Activated CD8-positive, alpha-beta memory T cell treated with anti-CD3 and anti-CD28 coated beads for 36 hours (primary cell): Measurements from ENCODE around the gene TBC1D19. TPM values are rescaled to one million over a fixed set of nuclear protein-coding genes. Genes with fewer than 3 reads are reported as not detected.

Source experiments
- CTCF ChIA-PET: fragments of 350-600 bp; sonication (Branson Sonifier 250); formaldehyde crosslinking; loops from one replicate; lab custom pipeline; 2021; ENCODE audit warnings: antibody characterized with exemption; lab: Charles Lee
- POLR2A ChIA-PET: fragments of 350-600 bp; sonication (Branson Sonifier 250); formaldehyde crosslinking; loops from one replicate; lab custom pipeline; 2021; ENCODE audit warnings: antibody characterized with exemption; lab: Charles Lee
- total RNA-seq, 2 experiments: library from RNA; stranded (reverse); gene quantifications; one replicate each; pipeline ENCODE4 v1.2.3, GENCODE V29; 2021

Gene TBC1D19
- total RNA-seq, 2 experiments from 2014 or later: 4.2 to 5.6 TPM

GRCh38 chr4:26723216-26723615, 139.3 kb downstream of the TBC1D19 start:
- ChIA-PET CTCF (no interaction called here), POLR2A (no interaction called here)

DNA sequence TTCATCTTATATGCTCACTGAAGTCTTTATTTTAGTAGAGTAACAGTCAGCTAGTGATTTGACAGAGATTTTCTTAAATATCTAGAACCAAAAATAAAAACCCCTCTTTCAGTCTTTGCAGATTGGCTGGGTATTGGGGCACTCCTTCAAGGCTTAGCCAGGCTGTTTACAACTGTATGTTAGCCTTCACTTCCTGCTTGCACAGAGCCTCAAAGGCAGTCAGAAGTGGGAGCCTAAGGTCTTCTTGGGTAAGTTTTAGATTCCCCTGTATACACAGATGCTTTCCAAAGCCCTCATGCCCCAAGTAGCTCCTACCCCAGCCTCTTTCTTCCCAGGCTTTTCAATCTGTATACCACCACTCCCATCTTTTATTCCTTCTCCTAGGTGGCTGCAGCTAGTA, 140.7 kb downstream of the TBC1D19 start:
- ChIA-PET POLR2A (no interaction called here), CTCF (interaction anchor here (1.6 kb wide), 1 partner anchor 266 kb away, joined by 3 read pairs; no protein-coding TSS in a partner anchor)

DNA sequence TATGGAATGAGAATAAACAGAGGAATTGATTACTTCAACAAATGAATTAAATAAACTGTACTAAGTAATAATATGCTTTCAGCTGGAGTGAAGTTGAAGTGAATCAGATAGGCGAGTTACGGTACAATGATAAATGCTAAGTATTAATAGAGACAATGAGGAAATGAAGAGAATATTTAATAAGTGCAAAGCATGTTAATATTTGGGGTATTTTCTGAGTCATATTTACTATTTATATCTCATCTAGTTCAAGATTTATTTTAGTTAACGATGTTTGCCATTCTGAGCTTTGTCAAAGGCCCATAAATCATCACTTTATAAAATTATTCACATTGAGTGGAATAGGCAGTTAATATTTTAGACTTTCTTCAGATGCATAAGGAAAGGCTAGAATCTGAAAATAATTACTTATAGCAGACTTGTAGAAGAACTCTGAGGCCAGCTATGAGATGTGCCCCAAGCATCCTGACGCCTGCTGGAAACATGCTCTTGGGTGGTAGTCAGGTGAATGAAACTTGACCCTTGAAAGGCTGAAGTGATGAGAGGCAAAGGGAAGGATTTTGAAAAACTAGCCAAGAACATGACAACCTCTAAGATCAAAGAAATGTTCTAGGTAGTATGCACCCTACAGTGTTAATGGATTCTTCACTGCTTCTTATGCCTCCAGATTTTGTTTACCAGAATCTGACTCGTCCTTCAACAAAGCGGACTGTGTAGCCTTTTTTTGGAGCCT, 142.9 kb downstream of the TBC1D19 start:
- ChIA-PET POLR2A (no interaction called here), CTCF (no interaction called here)

- ChIA-PET POLR2A (no interaction called here), CTCF (no interaction called here)
Measured at GRCh38 chr4:26727844-26728243, 144.0 kb downstream of the TBC1D19 start.

DNA sequence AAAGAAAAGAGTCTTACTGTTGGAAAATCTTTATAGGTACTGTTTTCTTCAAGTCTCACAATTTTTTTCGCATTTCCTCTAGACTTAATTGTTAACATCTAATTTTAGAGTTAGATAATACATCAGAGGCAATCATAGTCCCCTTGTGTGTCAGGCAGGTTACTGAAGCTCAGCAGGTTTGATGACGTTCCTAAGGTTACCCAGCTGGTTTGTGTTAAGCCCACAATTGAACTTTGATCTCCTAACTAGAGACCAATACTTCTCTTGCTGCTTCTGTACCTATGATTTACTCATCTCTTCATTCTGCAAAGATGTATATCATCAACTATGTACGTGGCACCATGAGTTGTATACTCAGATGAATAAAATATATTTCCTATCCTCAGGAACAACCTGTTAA, 145.1 kb downstream of the TBC1D19 start:
- ChIA-PET CTCF (no interaction called here), POLR2A (no interaction called here)

DNA sequence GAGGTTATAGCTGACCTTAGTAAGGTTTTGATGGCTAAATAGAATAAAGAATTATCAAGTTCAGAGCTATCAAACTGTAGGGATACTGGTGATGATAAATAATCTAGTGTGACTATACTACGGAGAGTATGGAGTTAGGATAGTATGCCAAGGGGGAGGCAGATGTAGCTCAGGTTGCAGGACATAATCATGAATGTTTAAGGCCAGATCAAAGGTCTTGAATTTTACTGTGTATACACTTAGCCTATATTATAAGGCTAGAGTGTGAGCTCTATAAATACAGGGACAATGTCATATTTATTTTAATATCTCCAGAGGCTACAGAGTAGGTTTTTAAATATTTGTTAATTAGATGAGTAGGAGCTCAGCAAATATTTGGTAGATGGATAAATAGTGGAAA, 145.7 kb downstream of the TBC1D19 start:
- CTCF ChIA-PET: no interaction called here
- POLR2A ChIA-PET: no interaction called here

DNA sequence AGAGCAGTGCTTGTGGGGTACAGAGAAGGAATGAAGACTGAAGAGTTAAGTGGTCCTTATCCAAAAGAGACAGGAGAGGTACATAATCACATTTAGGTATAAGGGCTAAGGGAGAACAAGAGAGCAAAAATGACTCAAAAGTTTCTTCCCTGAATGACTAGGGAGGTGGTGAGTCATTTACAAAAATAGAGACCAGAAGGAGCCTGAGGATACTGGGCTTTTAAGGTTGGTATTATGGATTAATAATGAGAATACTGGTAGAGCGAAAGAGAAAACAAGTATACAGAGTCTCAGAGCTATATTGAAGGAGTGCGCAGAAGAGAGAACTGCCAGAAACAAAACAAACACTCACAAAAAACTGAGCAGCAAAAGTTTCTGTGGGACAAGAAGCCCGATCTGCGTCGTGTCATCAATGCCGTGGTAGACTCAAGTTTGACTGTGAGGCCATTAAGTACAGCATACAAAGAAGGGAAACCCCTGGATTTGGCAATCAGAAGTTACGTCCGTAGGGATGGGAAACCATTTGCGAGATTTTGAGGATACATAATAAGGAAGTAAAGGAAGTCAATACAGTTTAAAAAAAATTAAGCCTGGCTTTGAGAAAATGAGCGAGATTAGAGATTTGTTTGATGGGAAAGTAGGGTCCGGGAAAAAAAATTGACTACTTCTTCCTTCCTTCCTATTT, 147.6 kb downstream of the TBC1D19 start:
- CTCF ChIA-PET: no interaction called here
- POLR2A ChIA-PET: no interaction called here

DNA sequence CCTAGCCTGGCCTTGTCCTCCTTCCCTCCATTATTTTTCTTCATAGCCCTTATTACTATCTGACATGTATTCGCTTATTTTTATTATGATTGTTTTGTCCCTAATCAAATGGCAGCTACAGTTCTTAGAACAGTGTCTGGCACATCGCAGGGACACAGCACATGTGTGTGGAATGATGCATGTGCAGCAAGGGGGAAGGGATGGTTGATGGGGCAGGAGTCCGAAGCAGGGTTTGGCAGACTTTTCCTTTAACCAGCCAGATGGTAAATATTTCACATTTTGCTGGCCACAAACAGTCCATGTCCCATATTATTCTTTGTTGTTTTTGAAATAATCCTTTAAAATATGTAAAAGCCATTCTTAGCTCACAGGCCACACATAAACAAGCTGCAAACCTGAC, 148.5 kb downstream of the TBC1D19 start:
- ChIA-PET CTCF (no interaction called here), POLR2A (no interaction called here)

- ChIA-PET POLR2A (no interaction called here), CTCF (interaction anchor here (0.6 kb wide), 1 partner anchor 52 kb away, joined by 3 read pairs; no protein-coding TSS in a partner anchor)
Measured at GRCh38 chr4:26736621-26737020, 152.7 kb downstream of the TBC1D19 start.

DNA sequence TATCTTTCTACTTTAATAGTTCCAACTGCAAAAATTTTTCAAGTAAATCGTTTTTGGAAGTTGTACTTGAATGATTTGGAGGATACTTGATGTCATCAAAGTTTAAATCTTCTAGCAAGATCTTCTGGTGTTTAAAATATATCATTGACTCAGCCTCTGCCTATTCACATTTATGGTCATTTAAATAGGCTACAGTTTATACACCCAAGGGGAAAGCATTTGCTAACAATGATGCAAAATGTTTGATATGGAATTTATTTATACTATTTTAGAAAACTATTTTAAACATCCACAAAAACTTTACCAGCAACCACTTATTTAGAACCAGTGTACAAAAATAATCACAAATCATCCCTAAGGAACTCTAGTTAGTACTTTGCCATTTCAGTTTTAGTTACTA, 153.5 kb downstream of the TBC1D19 start:
- POLR2A ChIA-PET: no interaction called here
- CTCF ChIA-PET: no interaction called here

GRCh38 chr4:26741491-26741871, 157.6 kb downstream of the TBC1D19 start:
- ChIA-PET CTCF (no interaction called here), POLR2A (no interaction called here)

GRCh38 chr4:26746802-26747213, 162.9 kb downstream of the TBC1D19 start:
- CTCF ChIA-PET: no interaction called here
- POLR2A ChIA-PET: interaction anchor here (0.6 kb wide), 1 partner anchor 111 kb away, joined by 4 read pairs; no protein-coding TSS in a partner anchor

DNA sequence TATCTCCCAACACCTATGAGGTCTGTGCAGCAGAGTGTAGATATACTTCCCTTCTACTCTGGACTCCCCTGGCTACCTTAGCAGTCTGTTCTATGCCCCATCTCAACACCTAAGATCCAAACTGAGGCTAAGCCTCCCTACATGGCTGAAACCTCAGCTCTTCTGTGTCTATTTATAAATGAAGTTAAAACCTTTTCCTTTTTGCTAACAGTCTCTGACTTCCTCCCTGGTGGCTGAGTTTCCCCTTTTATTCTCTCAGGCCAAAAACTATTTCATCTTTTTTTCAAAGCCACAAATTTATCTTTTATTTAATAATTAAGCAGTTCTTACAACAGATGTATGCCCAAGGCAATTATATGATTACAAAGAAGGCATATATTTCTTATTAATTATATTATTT, 164.9 kb downstream of the TBC1D19 start:
- CTCF ChIA-PET: interaction anchor here (1.1 kb wide), 1 partner anchor 80 kb away, joined by 3 read pairs; no protein-coding TSS in a partner anchor
- POLR2A ChIA-PET: no interaction called here

DNA sequence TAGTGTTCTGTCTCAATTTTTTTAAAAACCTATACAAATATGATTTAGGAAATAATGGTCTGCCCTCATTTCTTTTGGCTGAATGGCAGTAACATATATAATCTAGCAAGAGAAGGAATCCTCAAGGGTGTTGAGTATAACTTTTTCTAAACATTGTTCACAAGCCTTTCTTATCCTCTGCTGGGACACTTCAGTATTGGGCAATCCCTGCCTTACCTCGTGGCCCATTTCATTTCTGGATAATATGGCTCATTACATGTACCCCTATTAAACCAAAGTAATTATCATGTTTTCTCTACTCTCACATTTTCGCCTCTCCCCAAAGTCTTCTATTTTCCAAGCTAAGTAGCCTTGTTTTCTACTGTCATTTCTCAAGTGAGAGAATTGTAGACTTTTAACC, 166.0 kb downstream of the TBC1D19 start:
- POLR2A ChIA-PET: no interaction called here
- CTCF ChIA-PET: no interaction called here

DNA sequence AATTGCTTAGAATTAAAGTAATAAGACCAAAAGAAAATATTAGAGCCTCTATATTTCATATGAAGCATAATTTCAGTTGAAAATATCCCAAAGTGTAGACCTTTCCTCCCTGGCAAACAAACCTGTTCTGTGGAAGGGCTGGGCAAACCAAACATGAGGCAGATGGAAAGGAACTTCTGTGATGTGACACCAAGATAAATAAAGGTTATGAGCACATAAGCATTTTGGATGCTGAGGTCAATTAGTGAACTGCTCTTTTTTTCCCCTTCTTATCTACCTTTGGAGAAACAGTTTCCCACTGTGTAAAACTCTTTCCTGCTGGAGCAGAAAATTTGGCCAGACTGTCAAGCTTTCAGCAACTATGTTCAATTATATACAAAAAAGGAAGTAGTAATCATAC, 167.1 kb downstream of the TBC1D19 start:
- CTCF ChIA-PET: no interaction called here
- POLR2A ChIA-PET: no interaction called here

DNA sequence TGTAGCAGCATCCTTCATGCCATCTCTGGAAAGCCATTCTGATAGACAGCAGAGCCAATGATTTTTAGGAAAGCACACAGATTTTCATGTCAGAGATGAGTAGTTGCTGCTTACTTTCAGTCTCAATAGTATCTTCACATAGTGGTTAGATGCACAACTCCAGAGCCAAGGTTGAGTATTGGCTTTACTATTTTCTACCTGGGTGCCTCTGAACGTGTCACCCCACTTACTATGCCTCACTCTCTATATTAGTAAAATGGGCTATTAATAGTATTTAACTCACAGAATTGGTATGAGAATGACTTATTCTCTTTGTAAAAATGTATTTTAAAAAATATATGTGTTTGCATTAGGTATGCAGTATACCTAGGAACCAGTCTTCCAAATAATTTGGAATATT, 168.0 kb downstream of the TBC1D19 start:
- ChIA-PET CTCF (no interaction called here), POLR2A (no interaction called here)

- CTCF ChIA-PET: no interaction called here
- POLR2A ChIA-PET: no interaction called here
Measured at GRCh38 chr4:26753187-26753586, 169.3 kb downstream of the TBC1D19 start.

- ChIA-PET CTCF (interaction anchor here (0.6 kb wide), 1 partner anchor 230 kb away, joined by 3 read pairs; no protein-coding TSS in a partner anchor), POLR2A (no interaction called here)
Measured at GRCh38 chr4:26753617-26754016, 169.7 kb downstream of the TBC1D19 start.

GRCh38 chr4:26757751-26758150, 173.9 kb downstream of the TBC1D19 start:
- CTCF ChIA-PET: interaction anchor here (0.6 kb wide), 1 partner anchor 744 kb away, joined by 3 read pairs; no protein-coding TSS in a partner anchor
- POLR2A ChIA-PET: no interaction called here

GRCh38 chr4:26758899-26759298, 175.0 kb downstream of the TBC1D19 start:
- POLR2A ChIA-PET: no interaction called here
- CTCF ChIA-PET: no interaction called here

- ChIA-PET POLR2A (no interaction called here), CTCF (no interaction called here)
Measured at GRCh38 chr4:26762650-26763049, 178.8 kb downstream of the TBC1D19 start.
